GM23338 (cell line): ENCODE measurements around the gene MTFR1L. TPM values are rescaled to one million over a fixed set of nuclear protein-coding genes. Genes with fewer than 3 reads are reported as not detected.

Source experiments
- ATAC-seq: fragments of 200-7000 bp; cut with Tn5 transposase; 3 replicates; pipeline ENCODE4 v1.9.1; 2020
- DNase-seq: peaks from one replicate; pipeline ENCODE4 v3.0.0-alpha.2; 2015; ENCODE audit warnings: low spot score
- H2AFZ ChIP-seq: fragments of 200-600 bp; sonication (generic); 2 replicates; pipeline ENCODE4 v1.8.0; 2016; ENCODE audit warnings: antibody characterized with exemption, mild to moderate bottlenecking, moderate library complexity
- H3F3A ChIP-seq: fragments of 200-600 bp; sonication (generic); replicated peaks from 2 replicates; pipeline ENCODE4 v1.8.0; 2017; ENCODE audit warnings: antibody characterized with exemption, mixed run types, low read depth
- H3K27ac ChIP-seq: fragments of 200-600 bp; sonication (generic); 2 replicates; pipeline ENCODE4 v1.6.1; 2016; ENCODE audit warnings: low read depth
- H3K27me3 ChIP-seq: fragments of 200-600 bp; sonication (generic); 2 replicates; pipeline ENCODE4 v1.8.0; 2016; ENCODE audit warnings: mild to moderate bottlenecking, mixed run types, moderate library complexity; ENCODE audit not compliant: insufficient read depth
- H3K36me3 ChIP-seq: fragments of 200-600 bp; sonication (generic); 2 replicates; pipeline ENCODE4 v1.8.0; 2016; ENCODE audit warnings: mild to moderate bottlenecking; ENCODE audit not compliant: insufficient read depth
- H3K4me1 ChIP-seq: fragments of 200-600 bp; sonication (generic); 2 replicates; pipeline ENCODE4 v1.8.0; 2016; ENCODE audit warnings: mild to moderate bottlenecking, moderate library complexity; ENCODE audit not compliant: insufficient read depth
- H3K4me2 ChIP-seq: fragments of 200-600 bp; sonication (generic); 2 replicates; pipeline ENCODE4 v1.7.1; 2017; ENCODE audit warnings: mixed run types
- H3K4me3 ChIP-seq: fragments of 200-600 bp; sonication (generic); 2 replicates; pipeline ENCODE4 v1.6.1; 2016; ENCODE audit warnings: mixed run types
- H3K79me2 ChIP-seq: fragments of 200-600 bp; sonication (generic); replicated peaks from 2 replicates; pipeline ENCODE4 v1.8.0; 2017; ENCODE audit warnings: mild to moderate bottlenecking; ENCODE audit not compliant: insufficient read depth
- H3K9me2 ChIP-seq: fragments of 200-600 bp; sonication (generic); 2 replicates; pipeline ENCODE4 v1.8.0; 2017; ENCODE audit not compliant: insufficient read depth
- H4K20me1 ChIP-seq: fragments of 200-600 bp; sonication (generic); replicated peaks from 2 replicates; pipeline ENCODE4 v1.8.0; 2017; ENCODE audit warnings: mild to moderate bottlenecking; ENCODE audit not compliant: insufficient read depth
- H3K27ac Mint-ChIP-seq: 2 replicates; pipeline ENCODE4 v1.8.0; 2020; ENCODE audit warnings: inconsistent platforms, mild to moderate bottlenecking, moderate library complexity, mixed read lengths
- H3K27me3 Mint-ChIP-seq: 3 replicates; pipeline ENCODE4 v1.8.0; 2022; ENCODE audit warnings: low read depth, mild to moderate bottlenecking, moderate library complexity, mixed read lengths, inconsistent platforms; ENCODE audit not compliant: insufficient read depth, poor library complexity
- H3K36me3 Mint-ChIP-seq: 3 replicates; pipeline ENCODE4 v1.8.0; 2021; ENCODE audit warnings: low read depth, mild to moderate bottlenecking, inconsistent platforms, moderate library complexity, mixed read lengths
- H3K4me1 Mint-ChIP-seq: 3 replicates; pipeline ENCODE4 v1.8.0; 2020; ENCODE audit warnings: mild to moderate bottlenecking, inconsistent platforms, mixed read lengths
- H3K4me3 Mint-ChIP-seq: 3 replicates; pipeline ENCODE4 v1.8.0; 2021; ENCODE audit warnings: moderate library complexity, mild to moderate bottlenecking, inconsistent platforms, mixed read lengths
- H3K9me3 Mint-ChIP-seq: 3 replicates; pipeline ENCODE4 v1.8.0; 2020; ENCODE audit warnings: moderate library complexity, mild to moderate bottlenecking, inconsistent platforms, mixed read lengths
- CREB1 ChIP-seq: fragments of 250-450 bp; sonication (Bioruptor Pico); IDR thresholded peaks from 2 replicates; pipeline ENCODE4 v1.5.0; 2020; ENCODE audit warnings: low read depth, mild to moderate bottlenecking, moderate library complexity
- CTCF ChIP-seq, 2 experiments: fragments of 200-600 bp in 1 of 2; sonication (generic) in 1 of 2; conservative IDR thresholded peaks; 2 replicates each; pipeline versions ENCODE4 v1.5.1 to v1.6.1; 2016 to 2017; ENCODE audit warnings: antibody characterized with exemption in 2 of 2, low read depth in 2 of 2, mild to moderate bottlenecking in 2 of 2, moderate library complexity in 1 of 2
- ETS1 ChIP-seq: IDR thresholded peaks from 2 replicates; pipeline ENCODE4 v1.6.1; 2016; ENCODE audit warnings: antibody characterized with exemption
- EZH2 ChIP-seq: fragments of 200-600 bp; sonication (generic); IDR thresholded peaks from one replicate; pipeline ENCODE4 v1.8.0; 2017; ENCODE audit warnings: antibody characterized with exemption, mild to moderate bottlenecking, low read depth; ENCODE audit not compliant: unreplicated experiment
- EZH2phosphoT487 ChIP-seq: fragments of 200-600 bp; sonication (generic); IDR thresholded peaks from one replicate; pipeline ENCODE4 v1.8.1; 2018; ENCODE audit warnings: antibody characterized with exemption; ENCODE audit not compliant: unreplicated experiment
- JUNB ChIP-seq: IDR thresholded peaks from one replicate; pipeline ENCODE4 v1.6.1; 2016; ENCODE audit warnings: antibody characterized with exemption; ENCODE audit not compliant: unreplicated experiment
- NANOG ChIP-seq: IDR thresholded peaks from 2 replicates; pipeline ENCODE4 v1.6.1; 2016; ENCODE audit warnings: antibody characterized with exemption, borderline replicate concordance
- POLR2AphosphoS5 ChIP-seq: IDR thresholded peaks from 2 replicates; pipeline ENCODE4 v1.6.1; 2016; ENCODE audit warnings: antibody characterized with exemption, low read depth
- REST ChIP-seq: IDR thresholded peaks from one replicate; pipeline ENCODE4 v1.6.1; 2018; ENCODE audit warnings: antibody characterized with exemption; ENCODE audit not compliant: unreplicated experiment
- STAT1 ChIP-seq: IDR thresholded peaks from one replicate; pipeline ENCODE4 v1.6.1; 2016; ENCODE audit warnings: antibody characterized with exemption; ENCODE audit not compliant: unreplicated experiment
- ZNF114 ChIP-seq: fragments of 250-450 bp; sonication (Bioruptor Pico); IDR thresholded peaks from 2 replicates; pipeline ENCODE4 v1.5.0; 2020; ENCODE audit warnings: mild to moderate bottlenecking, moderate library complexity
- ZNF331 ChIP-seq: fragments of 250-450 bp; sonication (Bioruptor Pico); IDR thresholded peaks from 2 replicates; pipeline ENCODE4 v1.5.0; 2020; ENCODE audit warnings: low read depth, mild to moderate bottlenecking, moderate library complexity
- ZNF462 ChIP-seq: fragments of 250-450 bp; sonication (Bioruptor Pico); IDR thresholded peaks from 2 replicates; pipeline ENCODE4 v1.5.0; 2020; ENCODE audit warnings: mild to moderate bottlenecking, moderate library complexity
- polyA plus RNA-seq: library from polyadenylated mRNA; unstranded; fragments of >200 nt; fragmentation: Nextera tagmentation; extraction: Ambion mirVana; gene quantifications from 2 replicates; pipeline ENCODE4 v1.2.1, GENCODE V29; 2016
- total RNA-seq: library from RNA; depleted of rRNA; stranded (reverse); fragments of >200 nt; shearing (Covaris generic); gene quantifications from 2 replicates; pipeline ENCODE4 v1.2.3, GENCODE V29; 2014

MTFR1L gene
- total and polyA plus RNA-seq, 2 experiments from 2014 or later: 14.8 to 22.7 TPM

GRCh38 chr1:25845664-25846063 is 25.9 kb downstream of the MTFR1L start:
- Mint-ChIP-seq H3K27me3 (peaks cover 2% of the 10 kb centered on the region), H3K9me3 (no peaks in the 10 kb centered on the region), H3K4me3 (no peak overlapping the region), H3K4me1 (peaks cover 10% of the 10 kb centered on the region; the same call in 2 of the 3 replicates), H3K36me3 (no peaks in the 10 kb centered on the region; the same call in 2 of the 3 replicates), H3K27ac (no peak overlapping the region)
- no peaks in the 10 kb centered on the region for H3F3A ChIP-seq
- no peak overlapping the region for H3K4me3 ChIP-seq
- no peaks in the 10 kb centered on the region for H3K27me3 ChIP-seq
- H3K9me2 ChIP-seq: no peaks in the 10 kb centered on the region
- no peak overlapping the region for H2AFZ ChIP-seq
- DNase-seq (no peak), ATAC-seq (no peak)
- no peak overlapping the region for H3K4me2 ChIP-seq
- H3K79me2 ChIP-seq: peaks cover 98% of the 10 kb centered on the region
- H3K27ac ChIP-seq: peak overlapping the region; percentile 58; the same call in 1 of the 2 replicates
- TF ChIP-seq REST (no peak), POLR2AphosphoS5 (no peak), CTCF (conservative IDR thresholded peaks at IDR 0.05; ENCODE audit: low read depth in 2 of 2) (no peak), ZNF114 (CRISPR knock-in tag) (no peak), NANOG (no peak), ZNF462 (CRISPR knock-in tag) (no peak), ETS1 (no peak), ZNF331 (CRISPR knock-in tag) (no peak), EZH2phosphoT487 (no peak), EZH2 (no peak), CREB1 (CRISPR knock-in tag) (no peak), JUNB (no peak), STAT1 (no peak)
- H3K36me3 ChIP-seq: peaks cover 2% of the 10 kb centered on the region; the same call in 1 of the 2 replicates
- H3K4me1 ChIP-seq: no peaks in the 10 kb centered on the region
- peaks cover 44% of the 10 kb centered on the region for H4K20me1 ChIP-seq
